A204.1 (cell line): ENCODE data around the gene AGBL4.
"Not testable (repeated sequence)": the region's sequence is repeated elsewhere in the genome, so short reads cannot be mapped to it uniquely, and the experiment has no call there.

Experiments used
- FAIRE-seq: peaks from 2 replicates; lab custom pipeline; 2012; peaks lifted over from hg19 to GRCh38; lab: Jason Lieb, UNC

The AGBL4 gene

DNA sequence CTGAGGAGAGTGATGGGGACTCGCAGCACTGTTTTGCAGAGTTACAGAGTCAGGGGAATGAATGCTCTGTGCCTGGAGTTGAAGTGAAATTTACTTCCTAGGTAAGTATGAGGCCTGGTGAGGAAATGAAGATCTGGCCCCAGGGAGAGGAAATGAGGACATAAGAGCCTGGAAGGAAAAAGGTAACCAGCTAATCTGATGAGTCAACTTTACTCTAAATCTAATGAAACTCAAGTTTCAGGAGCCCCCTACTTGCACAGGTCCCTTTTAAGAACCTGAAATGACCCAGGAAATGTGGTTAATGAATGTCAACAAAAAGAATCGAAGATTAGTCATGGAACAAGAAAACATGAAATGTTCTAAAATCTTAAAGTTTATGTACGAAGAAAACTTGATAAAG, 599.0 kb downstream of the AGBL4 start:
- no peak for FAIRE-seq

DNA sequence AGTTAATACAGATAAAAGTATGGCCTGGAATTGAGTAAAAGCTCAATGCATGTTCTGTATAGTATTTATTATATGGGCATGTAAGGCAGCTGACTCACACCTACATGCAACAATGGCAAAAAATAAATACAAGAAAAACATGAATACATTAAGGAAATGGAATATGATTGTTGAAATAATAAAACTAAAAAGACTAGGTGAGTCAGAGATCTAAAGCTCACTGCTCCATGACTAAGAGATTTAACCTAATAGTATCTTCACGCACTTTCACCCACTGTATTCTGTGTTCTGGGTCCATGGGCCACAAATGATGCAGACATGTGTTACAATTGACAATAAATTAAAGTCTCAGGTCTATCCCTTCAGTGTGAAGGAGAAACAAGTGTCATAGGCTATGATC, 607.0 kb downstream of the AGBL4 start:
- no peak for FAIRE-seq

DNA sequence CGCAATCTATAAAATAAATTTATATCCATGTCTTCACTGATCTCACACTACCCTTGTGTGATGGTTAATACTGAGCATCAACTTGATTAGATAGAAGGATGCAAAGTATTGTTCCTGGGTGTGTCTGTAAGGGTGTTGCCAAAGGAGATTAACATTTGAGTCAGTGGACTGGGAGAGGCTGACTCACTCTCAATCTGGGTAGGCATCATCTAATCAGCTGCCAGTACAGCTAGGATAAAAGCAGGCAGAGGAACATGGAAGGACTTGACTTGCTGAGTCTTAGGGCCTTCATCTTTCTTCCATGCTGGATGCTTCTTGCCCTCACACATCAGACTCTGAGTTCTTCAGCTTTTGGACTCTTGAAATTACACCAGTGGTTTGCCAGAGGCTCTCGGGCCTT, 615.4 kb downstream of the AGBL4 start:
- no peak for FAIRE-seq

DNA sequence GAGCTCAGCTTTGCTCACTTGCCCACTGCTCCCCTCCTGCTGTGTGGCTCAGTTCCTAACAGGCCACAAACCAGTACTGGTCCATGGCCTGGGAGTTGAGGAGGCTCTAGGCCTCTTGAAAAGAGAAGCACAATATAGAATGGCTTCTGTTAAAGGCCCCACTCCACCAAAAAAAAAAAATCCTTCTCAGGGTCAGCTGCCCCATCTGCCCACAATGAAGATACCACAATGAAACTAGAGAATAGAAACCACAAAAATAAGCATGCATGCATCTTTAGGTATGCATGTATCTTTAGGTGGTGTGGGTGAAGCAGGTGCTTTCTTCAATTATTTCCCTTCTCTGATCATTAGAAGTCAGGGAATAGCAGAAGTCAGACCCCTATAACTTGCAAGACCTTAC, 626.7 kb downstream of the AGBL4 start:
- no peak for FAIRE-seq

GRCh38 chr1:49394200-49394599, 629.6 kb downstream of the AGBL4 start:
- no peak for FAIRE-seq

GRCh38 chr1:49389699-49390098, 634.1 kb downstream of the AGBL4 start:
- no peak for FAIRE-seq

GRCh38 chr1:49364676-49365075, 659.1 kb downstream of the AGBL4 start:
- FAIRE-seq, result no peak

DNA sequence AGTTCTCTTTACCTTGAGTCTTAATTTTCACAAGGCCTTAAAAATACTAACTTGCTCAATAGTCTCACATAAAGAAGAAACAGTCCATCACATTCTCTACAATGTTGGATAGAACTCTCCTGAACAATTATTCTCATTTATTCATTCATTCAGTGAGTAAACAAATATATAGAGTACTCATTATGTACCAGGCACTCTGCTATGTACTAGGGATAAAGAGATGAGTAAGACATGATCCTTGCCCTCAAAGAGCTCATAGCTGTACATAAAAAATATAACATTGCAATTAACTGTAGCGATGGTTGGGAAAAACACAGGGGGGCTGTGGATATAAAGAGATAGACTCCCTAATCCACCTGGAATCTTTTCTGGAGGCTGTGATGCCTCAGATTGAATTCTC, 660.1 kb downstream of the AGBL4 start:
- FAIRE-seq, result no peak

- FAIRE-seq, result no peak
Measured at GRCh38 chr1:49358036-49358435, 665.7 kb downstream of the AGBL4 start.

DNA sequence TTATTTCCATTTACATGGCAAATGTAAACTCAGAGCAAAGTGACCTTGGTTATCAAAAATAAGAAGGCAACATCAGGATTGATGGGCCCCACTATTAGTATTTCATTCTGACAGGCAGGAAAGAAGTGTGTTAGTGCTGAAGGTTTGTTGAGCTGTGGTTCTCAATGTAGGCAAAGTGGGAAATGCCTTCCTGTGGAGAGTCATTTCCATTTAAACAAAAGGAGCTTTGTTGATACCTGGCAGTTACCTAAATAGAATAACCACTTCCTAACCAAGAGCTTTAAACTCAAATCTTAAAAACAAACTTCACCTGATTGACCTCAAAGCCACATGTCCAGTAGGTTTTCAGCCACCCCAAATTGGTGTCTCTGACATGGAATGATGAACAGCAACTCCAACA, 667.2 kb downstream of the AGBL4 start:
- FAIRE-seq, result no peak

DNA sequence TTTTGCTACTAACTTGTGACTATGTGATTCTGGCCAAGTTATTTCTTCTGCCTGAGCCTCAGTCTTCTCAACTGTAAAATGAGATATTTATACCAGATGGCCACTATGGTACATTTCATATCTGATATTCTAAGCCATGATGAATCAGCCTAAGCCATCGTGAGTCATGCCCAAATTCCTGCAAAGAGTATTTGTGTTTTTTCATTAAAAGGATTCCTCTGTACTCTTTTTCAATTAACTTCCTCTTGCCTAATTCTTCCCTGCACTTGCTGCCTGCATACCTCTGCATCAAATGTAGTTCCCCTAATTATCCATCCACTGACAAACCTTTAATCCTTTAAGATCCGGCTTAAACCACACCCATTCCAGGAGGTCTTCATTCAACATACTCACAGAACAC, 672.0 kb downstream of the AGBL4 start:
- FAIRE-seq, result no peak

DNA sequence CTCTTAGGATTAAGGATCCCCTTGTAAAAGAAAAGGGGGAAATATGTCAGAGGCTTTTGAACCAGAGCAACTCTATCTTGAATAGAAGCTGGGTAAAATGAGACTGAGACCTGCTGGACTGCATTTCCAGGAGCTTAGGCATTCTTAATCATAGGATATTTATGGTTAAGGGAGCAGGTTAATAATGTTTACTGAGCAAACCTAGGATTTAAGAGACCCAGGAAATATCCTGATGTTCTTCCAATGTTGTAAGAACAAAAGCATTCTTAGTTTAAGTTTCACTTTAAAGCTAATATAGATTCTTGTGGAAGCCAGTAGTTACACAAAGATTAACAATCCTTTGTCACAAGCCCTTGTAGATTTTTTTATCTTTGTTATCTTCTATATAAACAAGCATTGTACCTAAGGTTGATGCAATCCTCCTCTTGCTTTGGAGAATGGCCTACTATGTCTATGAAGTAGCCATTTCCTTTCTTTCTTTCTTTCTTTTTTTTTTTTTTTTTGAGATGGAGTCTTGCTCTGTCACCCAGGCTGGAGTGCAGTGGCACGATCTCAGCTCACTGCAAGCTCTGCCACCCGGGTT, 676.9 kb downstream of the AGBL4 start:
- no peak for FAIRE-seq

GRCh38 chr1:49340576-49340975, 683.2 kb downstream of the AGBL4 start:
- FAIRE-seq, result no peak

- no peak for FAIRE-seq
Measured at GRCh38 chr1:49339043-49339442, 684.7 kb downstream of the AGBL4 start.

GRCh38 chr1:49337251-49337650, 686.5 kb downstream of the AGBL4 start:
- FAIRE-seq, result no peak

DNA sequence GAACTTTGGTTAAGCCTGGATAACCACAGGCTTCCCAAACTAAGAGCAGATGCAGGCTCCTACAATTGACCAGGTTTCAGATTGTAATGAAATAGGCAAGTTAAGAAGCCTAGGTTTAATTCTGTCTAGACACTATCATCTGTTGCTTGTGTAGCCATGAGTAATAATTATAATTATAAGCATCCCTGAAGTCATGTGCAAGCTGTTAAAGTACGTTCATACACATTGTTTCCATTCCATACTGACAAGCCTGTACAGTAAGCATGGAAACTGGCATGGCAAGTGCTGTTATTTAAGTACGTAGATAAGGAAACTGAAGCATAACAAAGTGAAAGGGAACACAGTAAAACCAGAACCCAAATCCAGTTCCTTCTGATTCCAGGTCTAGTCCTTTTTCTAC, 689.8 kb downstream of the AGBL4 start:
- no peak for FAIRE-seq

- FAIRE-seq, result no peak
Measured at GRCh38 chr1:49331066-49331852, 692.5 kb downstream of the AGBL4 start.

- FAIRE-seq, result no peak
Measured at GRCh38 chr1:49323925-49324540, 699.7 kb downstream of the AGBL4 start.

GRCh38 chr1:49320493-49320892, 703.3 kb downstream of the AGBL4 start:
- FAIRE-seq, result not testable (repeated sequence)

DNA sequence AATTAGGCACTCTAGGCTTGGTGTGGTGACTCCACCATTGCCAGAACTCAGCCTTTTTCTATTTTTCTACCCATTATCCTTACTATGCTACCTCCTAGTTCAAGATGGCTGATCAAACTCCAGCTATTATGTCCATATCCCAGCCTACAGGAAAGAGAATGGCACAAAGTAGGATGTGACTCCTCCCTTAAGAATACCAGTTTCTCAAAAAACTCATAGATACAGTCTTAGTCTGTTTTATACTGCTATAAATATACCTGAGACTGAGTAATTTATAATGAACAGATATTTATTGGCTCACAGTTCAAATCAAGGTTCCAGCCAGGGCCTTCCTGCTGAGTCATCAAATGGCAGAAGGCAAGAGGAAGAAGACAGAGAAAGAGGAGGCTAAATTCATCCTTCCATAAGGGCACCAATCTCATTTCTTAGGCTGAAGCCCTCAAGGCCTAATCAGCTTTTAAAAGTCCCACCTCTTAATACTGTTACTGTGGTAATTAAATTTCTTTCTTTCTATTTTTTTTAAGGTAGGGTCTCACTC, 704.3 kb downstream of the AGBL4 start:
- FAIRE-seq, result no peak

DNA sequence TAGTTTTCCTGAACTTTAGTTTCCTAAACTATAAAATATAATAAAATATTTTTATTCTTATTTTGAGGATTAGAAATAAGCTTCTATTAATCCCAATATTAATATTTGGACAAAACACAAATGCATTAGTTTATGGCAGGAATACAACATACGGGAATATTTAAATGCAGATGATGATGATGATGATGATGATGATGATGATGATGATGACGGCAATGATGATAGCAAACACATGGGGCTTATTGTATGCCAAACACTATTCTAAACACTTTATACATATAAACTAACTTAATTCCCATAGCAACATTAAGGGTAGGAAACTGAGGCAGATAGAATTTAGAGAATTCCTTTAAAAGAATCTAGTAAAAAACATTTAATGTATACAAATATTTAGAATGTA, 705.5 kb downstream of the AGBL4 start:
- FAIRE-seq, result no peak

- no peak for FAIRE-seq
Measured at GRCh38 chr1:49307457-49307856, 716.3 kb downstream of the AGBL4 start.

DNA sequence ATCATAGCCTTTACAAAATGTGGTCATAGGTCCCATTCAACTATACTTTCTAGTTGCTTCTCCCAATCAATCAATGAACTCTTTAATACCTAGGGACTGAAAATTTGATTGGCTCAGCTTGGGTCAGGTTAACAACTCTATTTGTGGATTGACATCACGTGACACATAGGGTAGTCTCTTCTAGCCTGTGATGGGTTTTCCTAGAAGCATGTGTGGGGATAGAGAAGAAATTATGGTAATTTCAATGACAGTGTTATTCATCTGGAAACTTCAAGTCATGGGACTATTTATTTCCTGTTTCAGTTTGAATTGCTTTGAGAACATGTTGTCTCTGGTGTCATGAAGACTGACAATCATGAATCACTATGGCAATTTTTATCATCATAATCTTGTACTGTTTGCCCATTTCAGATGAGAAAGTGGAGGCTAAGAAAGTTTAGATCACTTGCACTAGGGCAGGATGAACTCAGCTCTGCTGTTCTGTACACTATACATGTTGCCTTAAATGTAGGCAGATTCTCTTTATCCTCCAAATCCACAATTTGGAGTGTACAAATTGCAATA, 717.2 kb downstream of the AGBL4 start:
- FAIRE-seq, result no peak
